GM10248 (cell line): Measurements from ENCODE around the gene PHETA1.

Source experiments
- CTCF ChIA-PET: fragments of 300-600 bp; sonication (Branson Sonifier 250); formaldehyde crosslinking; extraction: SDS; loops from one replicate; lab custom pipeline; 2021; ENCODE audit warnings: antibody characterized with exemption; lab: Yijun Ruan, JAX
- POLR2A ChIA-PET: fragments of 350-650 bp; sonication (Branson Sonifier 250); formaldehyde crosslinking; extraction: SDS; loops from one replicate; lab custom pipeline; 2020; ENCODE audit warnings: antibody characterized with exemption; lab: Yijun Ruan, JAX
- DNase-seq: peaks from one replicate; pipeline ENCODE4 v3.0.0; 2012; ENCODE audit errors: extremely low spot score
- CTCF ChIP-seq: IDR thresholded peaks from 2 replicates; pipeline ENCODE4 v1.5.1; 2012; ENCODE audit warnings: mild to moderate bottlenecking, low read depth; ENCODE audit errors: extremely low read depth, missing control alignments, control extremely low read depth

PHETA1 gene

GRCh38 chr12:111395336-111396187 lies 26.7 kb upstream of the PHETA1 start:
- POLR2A ChIA-PET: no interaction called here
- no peak for DNase-seq
- CTCF ChIA-PET: interaction anchor here (0.8 to 25.8 kb wide), 26 partner anchors 10 to 418 kb away, joined by 3 to 1216 read pairs (median 13); partner anchors contain the start of genes PHETA1 and SH2B3
- no peak for TF ChIP-seq CTCF

DNA sequence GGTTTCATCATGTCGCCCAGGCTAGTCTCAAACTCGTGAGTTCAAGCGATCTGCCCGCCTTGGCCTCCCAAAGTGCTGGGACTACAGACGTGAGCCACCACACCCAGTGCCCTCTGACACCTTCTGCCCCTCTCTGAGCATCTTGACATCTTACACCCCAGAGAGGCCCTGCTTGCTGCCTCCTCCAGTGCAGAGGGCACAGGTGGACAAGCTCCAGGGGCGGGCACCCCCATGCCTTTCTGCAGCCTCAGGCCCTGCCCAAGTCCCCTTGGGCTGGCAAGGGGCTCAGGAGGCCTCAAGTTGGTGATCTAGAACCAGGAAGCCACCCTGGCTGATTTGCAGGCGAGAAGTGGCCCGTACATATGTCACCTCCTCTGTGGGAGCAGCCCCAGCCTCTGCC lies 25.6 kb upstream of the PHETA1 start:
- TF ChIP-seq CTCF: no peak
- ChIA-PET CTCF (interaction anchor here (0.7 to 25.8 kb wide), 4 partner anchors 9 to 48 kb away, joined by 3 to 1216 read pairs (median 30); no protein-coding TSS in a partner anchor), POLR2A (no interaction called here)
- no peak for DNase-seq

DNA sequence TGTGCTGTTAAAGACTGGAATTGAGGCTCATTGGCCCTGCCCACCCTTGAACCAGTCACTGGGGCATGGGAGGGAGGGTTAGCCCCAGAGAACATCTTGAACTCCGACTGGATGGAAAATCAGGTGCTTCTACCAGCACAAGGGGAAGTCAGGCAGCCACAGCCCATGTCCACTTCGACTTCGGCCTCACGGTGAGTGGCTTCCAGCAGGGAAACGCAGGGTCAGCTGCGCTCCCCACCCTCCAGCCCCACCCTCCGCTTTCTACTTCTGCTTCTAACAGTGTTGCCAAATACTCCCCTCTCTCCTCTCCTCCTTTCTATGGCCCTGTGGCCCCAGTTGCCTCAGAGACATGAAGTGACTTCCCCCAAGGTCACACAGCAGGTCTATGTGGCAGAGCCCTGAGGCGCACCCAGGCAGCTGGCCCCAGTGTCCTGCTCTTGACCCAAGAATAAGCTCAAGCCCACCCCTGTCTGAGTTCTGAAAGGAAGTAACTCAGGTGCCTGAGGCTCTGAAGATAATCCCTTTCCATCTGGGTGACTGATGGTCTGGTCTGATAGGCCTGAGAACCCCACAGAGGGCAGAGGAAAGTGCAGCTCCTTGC lies 24.9 kb upstream of the PHETA1 start:
- POLR2A ChIA-PET: no interaction called here
- peak; percentile 9 for DNase-seq
- CTCF ChIA-PET: interaction anchor here (0.7 to 25.8 kb wide), 6 partner anchors 10 to 135 kb away, joined by 3 to 1216 read pairs (median 3); no protein-coding TSS in a partner anchor
- no peak for TF ChIP-seq CTCF

GRCh38 chr12:111390910-111391309 lies 22.0 kb upstream of the PHETA1 start:
- no peak for DNase-seq
- ChIA-PET CTCF (interaction anchor here (1.3 kb wide), 1 partner anchor 61 kb away, joined by 3 read pairs; no protein-coding TSS in a partner anchor), POLR2A (interaction anchor here (0.6 kb wide), 1 partner anchor 119 kb away, joined by 6 read pairs; no protein-coding TSS in a partner anchor)
- no peak for TF ChIP-seq CTCF

DNA sequence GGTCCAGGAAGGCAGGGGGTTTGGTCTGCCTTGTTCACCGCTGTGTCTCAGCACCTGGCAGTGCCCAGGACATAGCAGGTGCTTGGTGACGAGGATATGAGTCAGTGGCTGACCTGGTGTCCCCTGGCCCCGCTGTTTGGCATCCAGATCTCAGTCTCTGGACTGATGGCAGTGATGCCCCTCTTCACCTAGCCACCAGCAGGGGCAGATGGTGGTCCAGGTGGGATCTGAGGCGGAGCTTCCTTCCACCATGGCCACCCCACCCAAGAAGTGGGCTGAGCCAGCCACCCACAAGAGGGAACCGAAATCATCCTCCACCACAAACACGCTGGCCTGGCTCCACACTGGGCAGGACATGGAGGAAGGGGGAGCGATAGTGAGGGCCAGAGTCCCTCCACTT lies 20.7 kb upstream of the PHETA1 start:
- no peak for DNase-seq
- POLR2A ChIA-PET: no interaction called here
- CTCF ChIA-PET: interaction anchor here (1.3 kb wide), 1 partner anchor 62 kb away, joined by 3 read pairs; no protein-coding TSS in a partner anchor
- TF ChIP-seq CTCF: no peak

DNA sequence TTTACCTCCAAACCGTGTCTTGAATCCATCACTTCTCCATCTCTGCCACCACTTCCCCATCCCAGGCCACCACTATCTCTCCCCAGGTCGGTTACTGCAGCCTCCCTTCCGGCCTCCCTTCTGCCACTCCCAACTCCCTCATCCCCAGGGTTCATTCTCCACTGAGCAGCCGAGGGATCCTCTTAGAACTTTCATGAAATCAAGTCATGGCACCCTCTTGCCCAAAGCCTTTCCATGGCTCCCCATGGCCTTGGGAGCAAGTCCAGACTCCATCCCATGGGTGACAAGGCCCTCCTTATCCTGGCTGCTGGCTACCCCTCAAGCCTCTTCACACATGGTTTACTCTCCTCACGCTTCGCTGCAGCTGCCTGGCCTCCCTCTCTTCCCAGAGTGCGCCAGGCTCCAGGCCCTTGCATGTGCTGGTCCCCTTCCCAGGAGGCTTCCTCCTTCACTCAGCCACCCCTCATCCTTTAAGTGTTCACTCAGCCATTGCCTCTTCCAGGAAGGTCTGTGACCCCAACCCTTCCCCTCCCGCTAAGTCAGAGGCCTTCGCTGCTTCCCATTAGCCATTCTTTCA lies 18.9 kb upstream of the PHETA1 start:
- POLR2A ChIA-PET: no interaction called here
- TF ChIP-seq CTCF: no peak
- CTCF ChIA-PET: no interaction called here
- DNase-seq: no peak
